ENCODE measurements around the gene NLE1. TPM values are rescaled to one million over a fixed set of nuclear protein-coding genes. Genes with fewer than 3 reads are reported as not detected.
"Not testable (repeated sequence)": the region's sequence is repeated elsewhere in the genome, so short reads cannot be mapped to it uniquely, and the experiment has no call there.

The NLE1 gene
- total and polyA plus RNA-seq, 2 donors: 11.7 to 12.2 TPM

GRCh38 chr17:35154196-35155165, 12.4 kb upstream of the NLE1 start:
- Histone ChIP-seq H3K36me3 (ENCODE audit: insufficient read depth) (no peaks in the 10 kb centered on the region), H3K4me1 (ENCODE audit: insufficient read depth) (no peaks in the 10 kb centered on the region), H3K4me3 (ENCODE audit: low read depth, low read length) (no peak overlapping the region), H3K27ac (ENCODE audit: low read depth) (no peak overlapping the region)
- DNase-seq (ENCODE audit: extremely low spot score): no peak
- WGBS: 82% methylated on average over 13 of the region's 13 CpGs

GRCh38 chr17:35152421-35153140, 10.5 kb upstream of the NLE1 start:
- no peak overlapping the region for H3K27ac ChIP-seq (ENCODE audit: low read depth)
- 53% methylated on average over 13 of the region's 13 CpGs for WGBS
- no peak for DNase-seq (ENCODE audit: extremely low spot score)
- H3K4me1 ChIP-seq (ENCODE audit: insufficient read depth): no peaks in the 10 kb centered on the region
- no peaks in the 10 kb centered on the region for H3K36me3 ChIP-seq (ENCODE audit: insufficient read depth)
- H3K4me3 ChIP-seq (ENCODE audit: low read depth, low read length): no peak overlapping the region

GRCh38 chr17:35151080-35151479, 9.0 kb upstream of the NLE1 start:
- WGBS: 91% methylated on average over 29 of the region's 29 CpGs

GRCh38 chr17:35149941-35150340, 7.8 kb upstream of the NLE1 start:
- no peaks in the 10 kb centered on the region for H3K36me3 ChIP-seq (ENCODE audit: insufficient read depth)
- no peak for DNase-seq (ENCODE audit: extremely low spot score)
- H3K4me3 ChIP-seq (ENCODE audit: low read depth, low read length): no peak overlapping the region
- H3K27ac ChIP-seq (ENCODE audit: low read depth): no peak overlapping the region
- WGBS: 91% methylated on average over 11 of the region's 11 CpGs
- H3K4me1 ChIP-seq (ENCODE audit: insufficient read depth): no peaks in the 10 kb centered on the region

More at GRCh38 chr17:35151080-35151479, 9.0 kb upstream of the NLE1 start:
- H3K36me3 ChIP-seq (ENCODE audit: insufficient read depth); DNase-seq (ENCODE audit: extremely low spot score); H3K27ac ChIP-seq (ENCODE audit: low read depth); H3K4me1 ChIP-seq (ENCODE audit: insufficient read depth); H3K4me3 ChIP-seq (ENCODE audit: low read depth, low read length): not testable (repeated sequence)

GRCh38 chr17:35148144-35148543, 6.0 kb upstream of the NLE1 start:
- H3K27ac ChIP-seq (ENCODE audit: low read depth): no peak overlapping the region
- H3K4me1 ChIP-seq (ENCODE audit: insufficient read depth): no peaks in the 10 kb centered on the region
- H3K4me3 ChIP-seq (ENCODE audit: low read depth, low read length): no peak overlapping the region
- no peak for DNase-seq (ENCODE audit: extremely low spot score)
- H3K36me3 ChIP-seq (ENCODE audit: insufficient read depth): no peaks in the 10 kb centered on the region
- 70% methylated on average over 9 of the region's 9 CpGs for WGBS

- no peak for DNase-seq (ENCODE audit: extremely low spot score)
- whole genome bisulfite sequencing: 69% methylated on average over 4 of the region's 4 CpGs
Measured at GRCh38 chr17:35147375-35147905, 5.3 kb upstream of the NLE1 start, which contains the start of gene UNC45B. UNC45B (plus strand) TSS chr17:35147817; CDS start chr17:35148264, 447 bp downstream.

GRCh38 chr17:35146214-35146833, 4.2 kb upstream of the NLE1 start:
- Histone ChIP-seq H3K4me3 (ENCODE audit: low read depth, low read length) (no peak overlapping the region), H3K27ac (ENCODE audit: low read depth) (no peak overlapping the region), H3K4me1 (ENCODE audit: insufficient read depth) (peaks cover under 1% of the 10 kb centered on the region), H3K36me3 (ENCODE audit: insufficient read depth) (no peaks in the 10 kb centered on the region)
- no peak for DNase-seq (ENCODE audit: extremely low spot score)
- 60% methylated on average over 4 of the region's 4 CpGs for WGBS

More at GRCh38 chr17:35147375-35147905, 5.3 kb upstream of the NLE1 start, which contains the start of gene UNC45B:
- Histone ChIP-seq H3K4me3 (ENCODE audit: low read depth, low read length) (no peak within 1 kb of the TSS), H3K4me1 (ENCODE audit: insufficient read depth) (no peaks in the 10 kb centered on the region), H3K27ac (ENCODE audit: low read depth) (no peak within 1 kb of the TSS), H3K36me3 (ENCODE audit: insufficient read depth) (no peaks in the 10 kb centered on the region)

GRCh38 chr17:35144840-35145239, 2.7 kb upstream of the NLE1 start:
- WGBS: 73% methylated on average over 4 of the region's 4 CpGs
- DNase-seq (ENCODE audit: extremely low spot score): no peak
- Histone ChIP-seq H3K4me3 (ENCODE audit: low read depth, low read length) (no peak overlapping the region), H3K27ac (ENCODE audit: low read depth) (no peak overlapping the region), H3K36me3 (ENCODE audit: insufficient read depth) (no peaks in the 10 kb centered on the region), H3K4me1 (ENCODE audit: insufficient read depth) (peaks cover 1% of the 10 kb centered on the region)

GRCh38 chr17:35142467-35142796, 329 bp upstream of the NLE1 start:
- Histone ChIP-seq H3K4me3 (ENCODE audit: low read depth, low read length) (no peak overlapping the region), H3K36me3 (ENCODE audit: insufficient read depth) (peaks cover 2% of the 10 kb centered on the region), H3K27ac (ENCODE audit: low read depth) (no peak overlapping the region), H3K4me1 (ENCODE audit: insufficient read depth) (peaks cover 1% of the 10 kb centered on the region)
- 62% methylated on average over 8 of the region's 8 CpGs for WGBS
- no peak for DNase-seq (ENCODE audit: extremely low spot score)

GRCh38 chr17:35138218-35138617, 3.9 kb downstream of the NLE1 start:
- no peak for DNase-seq (ENCODE audit: extremely low spot score)

GRCh38 chr17:35135322-35135721, 6.8 kb downstream of the NLE1 start:
- H3K4me1 ChIP-seq (ENCODE audit: insufficient read depth): no peaks in the 10 kb centered on the region
- no peak overlapping the region for H3K27ac ChIP-seq (ENCODE audit: low read depth)
- 87% methylated on average over 6 of the region's 6 CpGs for WGBS
- peaks cover 4% of the 10 kb centered on the region for H3K36me3 ChIP-seq (ENCODE audit: insufficient read depth)
- no peak overlapping the region for H3K4me3 ChIP-seq (ENCODE audit: low read depth, low read length)
- DNase-seq (ENCODE audit: extremely low spot score): no peak

More at GRCh38 chr17:35138218-35138617, 3.9 kb downstream of the NLE1 start:
- H3K36me3 ChIP-seq (ENCODE audit: insufficient read depth): peaks cover 4% of the 10 kb centered on the region
- no peak overlapping the region for H3K4me3 ChIP-seq (ENCODE audit: low read depth, low read length)
- H3K27ac ChIP-seq (ENCODE audit: low read depth): no peak overlapping the region
- WGBS: 93% methylated on average over 6 of the region's 6 CpGs
- H3K4me1 ChIP-seq (ENCODE audit: insufficient read depth): peaks cover 1% of the 10 kb centered on the region

GRCh38 chr17:35132816-35133550, 9.1 kb downstream of the NLE1 start:
- H3K27ac ChIP-seq (ENCODE audit: low read depth): no peak overlapping the region
- H3K4me3 ChIP-seq (ENCODE audit: low read depth, low read length): no peak overlapping the region
- H3K4me1 ChIP-seq (ENCODE audit: insufficient read depth): no peaks in the 10 kb centered on the region
- DNase-seq (ENCODE audit: extremely low spot score): no peak
- 94% methylated on average over 22 of the region's 22 CpGs for WGBS
- peaks cover 2% of the 10 kb centered on the region for H3K36me3 ChIP-seq (ENCODE audit: insufficient read depth)

- no peak overlapping the region for H3K27ac ChIP-seq (ENCODE audit: low read depth)
- peaks cover 2% of the 10 kb centered on the region for H3K36me3 ChIP-seq (ENCODE audit: insufficient read depth)
- H3K4me1 ChIP-seq (ENCODE audit: insufficient read depth): no peaks in the 10 kb centered on the region
- no peak for DNase-seq (ENCODE audit: extremely low spot score)
- no peak overlapping the region for H3K4me3 ChIP-seq (ENCODE audit: low read depth, low read length)
- 87% methylated on average over 10 of the region's 10 CpGs for WGBS
Measured at GRCh38 chr17:35132099-35132498, 10.0 kb downstream of the NLE1 start.
